A673 (cell line): Measurements from ENCODE around the gene MBNL2. TPM values are rescaled to one million over a fixed set of nuclear protein-coding genes. Genes with fewer than 3 reads are reported as not detected.

Source experiments
- BruUV-seq: library from RNA; stranded (reverse); fragments of 400-500 nt; replicated peaks from 2 replicates; lab custom pipeline; 2021; lab: Mats Ljungman, UMichigan
- CTCF ChIA-PET: fragments of 300-600 bp; sonication (Branson Sonifier 250); formaldehyde crosslinking; loops from one replicate; lab custom pipeline; 2022; ENCODE audit warnings: antibody characterized with exemption; lab: Charles Lee
- POLR2A ChIA-PET: fragments of 300-600 bp; sonication (Branson Sonifier 250); formaldehyde crosslinking; loops from one replicate; lab custom pipeline; 2022; ENCODE audit warnings: antibody characterized with exemption; ENCODE audit not compliant: low non-redundant PET; lab: Charles Lee
- DNase-seq: peaks from one replicate; pipeline ENCODE4 v3.0.0-alpha.2; 2015; ENCODE audit warnings: low spot score
- H3K27ac ChIP-seq: fragments of 200-600 bp; sonication (generic); 2 replicates; pipeline ENCODE4 v1.5.1; 2016; ENCODE audit warnings: mixed run types, low read depth, mild to moderate bottlenecking, mixed read lengths, antibody characterized with exemption, low read length; ENCODE audit not compliant: poor library complexity, severe bottlenecking
- H3K27me3 ChIP-seq: fragments of 200-600 bp; sonication (generic); replicated peaks from 2 replicates; pipeline ENCODE4 v1.6.1; 2017; ENCODE audit warnings: mixed run types, low read depth, mild to moderate bottlenecking, mixed read lengths, antibody characterized with exemption, low read length; ENCODE audit not compliant: insufficient read depth, poor library complexity
- H3K36me3 ChIP-seq: fragments of 200-600 bp; sonication (generic); 2 replicates; pipeline ENCODE4 v1.6.1; 2016; ENCODE audit warnings: mixed run types, mild to moderate bottlenecking, mixed read lengths, antibody characterized with exemption, low read length; ENCODE audit not compliant: insufficient read depth, poor library complexity, severe bottlenecking
- H3K4me1 ChIP-seq: fragments of 200-600 bp; sonication (generic); 2 replicates; pipeline ENCODE4 v1.6.1; 2017; ENCODE audit warnings: mixed run types, mild to moderate bottlenecking, mixed read lengths, antibody characterized with exemption, low read length; ENCODE audit not compliant: insufficient read depth, poor library complexity, severe bottlenecking
- H3K4me3 ChIP-seq: fragments of 200-600 bp; sonication (generic); 2 replicates; pipeline ENCODE4 v1.5.1; 2016; ENCODE audit warnings: low read depth, mixed run types, mild to moderate bottlenecking, mixed read lengths, low read length; ENCODE audit not compliant: poor library complexity, severe bottlenecking
- H3K9me3 ChIP-seq: fragments of 200-600 bp; sonication (generic); 2 replicates; pipeline ENCODE4 v1.6.1; 2016; ENCODE audit warnings: mixed run types, low read depth, mild to moderate bottlenecking, mixed read lengths, antibody characterized with exemption, low read length; ENCODE audit not compliant: poor library complexity, severe bottlenecking
- CTCF ChIP-seq: fragments of 300-800, 200-600 bp; sonication (generic); conservative IDR thresholded peaks from 2 replicates; pipeline ENCODE4 v1.5.1; 2017; ENCODE audit warnings: low read depth, mild to moderate bottlenecking, antibody characterized with exemption, low read length, moderate library complexity, mixed read lengths
- EZH2 ChIP-seq: fragments of 200-600 bp; sonication (generic); IDR thresholded peaks from 2 replicates; pipeline ENCODE4 v1.6.1; 2017; ENCODE audit warnings: borderline replicate concordance, low read depth, mild to moderate bottlenecking, mixed read lengths, antibody characterized with exemption, low read length; ENCODE audit not compliant: poor library complexity, severe bottlenecking
- intact Hi-C: fragments of 100-400 bp; cut with micrococcal nuclease; formaldehyde crosslinking; loops from one replicate; pipeline ENCODE4 v1.10.0; 2022; ENCODE audit not compliant: unreplicated experiment
- total RNA-seq: library from RNA; stranded (reverse); gene quantifications from 2 replicates; pipeline ENCODE4 v1.2.3, GENCODE V29; 2021

The MBNL2 gene
- total RNA-seq, 1 experiment from 2014 or later, result 12.0 TPM

GRCh38 chr13:97264663-97265062, 42.5 kb downstream of the MBNL2 start:
- intact Hi-C loops, result no loop called here
- Histone ChIP-seq H3K9me3 (no peaks in the 10 kb centered on the region), H3K4me3 (no peak overlapping the region), H3K36me3 (no peaks in the 10 kb centered on the region), H3K27me3 (no peaks in the 10 kb centered on the region), H3K27ac (no peak overlapping the region), H3K4me1 (peaks cover 9% of the 10 kb centered on the region)
- ChIA-PET CTCF (no interaction called here), POLR2A (no interaction called here)
- DNase-seq, result no peak
- no peak for TF ChIP-seq CTCF
- TF ChIP-seq EZH2, result no peak
- BruUV-seq, result no TSS peak

- no peaks in the 10 kb centered on the region for H3K27me3 ChIP-seq
- ChIA-PET POLR2A (no interaction called here), CTCF (no interaction called here)
- peaks cover 6% of the 10 kb centered on the region for H3K4me1 ChIP-seq
- H3K27ac ChIP-seq, result no peak overlapping the region
- no peak for TF ChIP-seq CTCF
- TF ChIP-seq EZH2, result no peak
- intact Hi-C loops, result no loop called here
- DNase-seq, result peak; percentile 56
- no TSS peak for BruUV-seq
- no peaks in the 10 kb centered on the region for H3K9me3 ChIP-seq
- H3K4me3 ChIP-seq, result no peak overlapping the region
- no peaks in the 10 kb centered on the region for H3K36me3 ChIP-seq
Observed at GRCh38 chr13:97266332-97266731, 44.2 kb downstream of the MBNL2 start.

- Histone ChIP-seq H3K27ac (no peak overlapping the region), H3K9me3 (no peaks in the 10 kb centered on the region), H3K36me3 (no peaks in the 10 kb centered on the region), H3K27me3 (no peaks in the 10 kb centered on the region), H3K4me3 (no peak overlapping the region), H3K4me1 (peaks cover 6% of the 10 kb centered on the region)
- no peak for TF ChIP-seq EZH2
- TF ChIP-seq CTCF, result no peak
- POLR2A ChIA-PET, result no interaction called here
- CTCF ChIA-PET, result no interaction called here
- no TSS peak for BruUV-seq
- DNase-seq, result peak; percentile 53
- intact Hi-C loops, result no loop called here
Observed at GRCh38 chr13:97266772-97267417, 44.8 kb downstream of the MBNL2 start.
